ENCODE measurements around the gene UNC5B. TPM values are rescaled to one million over a fixed set of nuclear protein-coding genes. Genes with fewer than 3 reads are reported as not detected.

The UNC5B gene
- total RNA-seq, 2 experiments from 2014 or later = 0.07 TPM

DNA sequence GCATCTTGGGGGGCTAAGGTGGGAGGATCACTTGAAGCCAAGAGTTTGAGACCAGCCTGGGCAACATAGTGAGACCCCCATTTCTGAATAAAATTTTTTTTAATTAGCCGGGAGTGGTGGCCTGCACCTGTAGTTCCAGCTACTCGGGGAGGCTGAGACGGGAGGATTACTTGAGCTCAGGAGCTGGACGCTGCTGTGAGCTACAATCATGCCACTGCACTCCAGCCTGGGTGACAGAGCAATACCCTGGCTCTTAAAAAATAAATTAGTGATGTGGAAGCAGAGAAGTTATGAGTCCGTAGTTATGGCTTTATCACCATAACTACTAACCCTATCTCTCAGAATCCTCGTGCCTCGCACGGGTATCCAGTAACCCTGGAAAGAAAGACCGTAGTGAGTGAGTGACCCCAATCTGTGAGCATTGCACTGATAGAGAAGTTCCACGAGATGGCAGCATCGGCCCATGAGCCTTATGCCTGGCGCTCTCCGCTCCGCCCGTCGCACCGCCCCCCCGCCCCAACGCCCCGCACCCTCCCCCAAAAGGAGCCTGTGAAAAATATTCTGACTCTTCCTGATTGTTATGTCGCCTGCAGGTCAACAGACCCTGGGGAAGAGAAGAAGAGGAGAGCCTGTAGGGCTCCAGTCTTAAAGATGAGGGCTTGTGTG lies 101.8 kb downstream of the UNC5B start:
- H3K4me3 Mint-ChIP-seq = no peak overlapping the region
- ATAC-seq (peak; percentile 25), DNase-seq (peak; percentile 48)
- no peaks in the 10 kb centered on the region for H3K36me3 Mint-ChIP-seq (ENCODE audit: low read depth)
- no peak overlapping the region for H3K27ac Mint-ChIP-seq
- peaks cover 20% of the 10 kb centered on the region for H3K4me1 Mint-ChIP-seq (ENCODE audit: low read depth)
- TF ChIP-seq CTCF (IDR thresholded peaks at IDR 0.05) = peak; percentile 92
- POLR2A ChIA-PET = no interaction called here
- peaks cover 5% of the 10 kb centered on the region for H3K27me3 Mint-ChIP-seq
- CTCF ChIA-PET = interaction anchor here (0.6 to 4.8 kb wide), 20 partner anchors 10 to 582 kb away, joined by 3 to 48 read pairs (median 6); no protein-coding TSS in a partner anchor
- intact Hi-C loops (cut with micrococcal nuclease) = loop anchor here (5.0 kb wide), 1 partner anchor 258 kb away; no protein-coding TSS in a partner anchor
- no peaks in the 10 kb centered on the region for H3K9me3 Mint-ChIP-seq

DNA sequence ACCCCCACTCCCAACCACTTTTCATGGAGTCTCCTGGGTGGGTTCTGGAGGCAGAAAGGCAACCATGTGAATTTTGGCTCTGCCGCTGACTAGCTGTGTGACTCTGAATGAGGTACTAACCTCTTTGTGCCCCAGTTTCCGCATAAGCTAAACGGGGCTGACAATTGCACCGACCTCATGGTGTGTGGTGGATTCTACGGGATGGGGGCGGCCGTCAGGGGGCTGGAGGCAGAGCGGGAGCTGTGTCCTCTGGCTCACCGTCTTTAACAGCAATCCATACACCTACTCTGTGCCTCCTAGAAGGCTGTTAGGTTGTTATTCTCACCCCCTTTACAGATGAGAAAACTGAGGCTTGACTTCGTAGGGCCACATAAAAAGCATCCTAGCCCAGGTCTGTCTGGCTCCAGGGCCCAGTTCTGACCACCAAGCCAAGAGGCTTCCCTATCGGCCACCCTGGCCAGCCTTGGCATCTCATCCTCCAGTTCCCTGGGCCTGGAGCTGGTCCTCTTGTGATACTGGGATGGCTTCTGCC lies 102.4 kb downstream of the UNC5B start:
- no peaks in the 10 kb centered on the region for H3K9me3 Mint-ChIP-seq
- TF ChIP-seq CTCF (IDR thresholded peaks at IDR 0.05) = no peak
- peaks cover 23% of the 10 kb centered on the region for H3K4me1 Mint-ChIP-seq (ENCODE audit: low read depth)
- no peaks in the 10 kb centered on the region for H3K36me3 Mint-ChIP-seq (ENCODE audit: low read depth)
- H3K4me3 Mint-ChIP-seq = no peak overlapping the region
- peaks cover 5% of the 10 kb centered on the region for H3K27me3 Mint-ChIP-seq
- intact Hi-C loops (cut with micrococcal nuclease) = loop anchor here (5.0 kb wide), 2 partner anchors 63 to 258 kb away; no protein-coding TSS in a partner anchor
- CTCF ChIA-PET = interaction anchor here (0.7 to 4.8 kb wide), 15 partner anchors 9 to 582 kb away, joined by 3 to 48 read pairs (median 6); no protein-coding TSS in a partner anchor
- POLR2A ChIA-PET = interaction anchor here (0.6 to 1.4 kb wide), 2 partner anchors 58 to 325 kb away, joined by 3 read pairs; no protein-coding TSS in a partner anchor
- H3K27ac Mint-ChIP-seq = no peak overlapping the region
- DNase-seq (no peak), ATAC-seq (no peak)

- no peaks in the 10 kb centered on the region for H3K36me3 Mint-ChIP-seq (ENCODE audit: low read depth)
- ChIA-PET CTCF (interaction anchor here (0.6 to 4.8 kb wide), 6 partner anchors 9 to 732 kb away, joined by 3 to 48 read pairs (median 4); no protein-coding TSS in a partner anchor), POLR2A (interaction anchor here (0.9 to 1.4 kb wide), 3 partner anchors 21 to 812 kb away, joined by 3 read pairs; no protein-coding TSS in a partner anchor)
- no peaks in the 10 kb centered on the region for H3K9me3 Mint-ChIP-seq
- TF ChIP-seq CTCF (IDR thresholded peaks at IDR 0.05) = no peak
- no peak for ATAC-seq
- no peak overlapping the region for H3K4me3 Mint-ChIP-seq
- intact Hi-C loops (cut with micrococcal nuclease) = loop anchor here (5.0 kb wide), 1 partner anchor 61 kb away; no protein-coding TSS in a partner anchor
- peak; percentile 61 for DNase-seq
- peaks cover 31% of the 10 kb centered on the region for H3K4me1 Mint-ChIP-seq (ENCODE audit: low read depth)
- H3K27me3 Mint-ChIP-seq = peaks cover 5% of the 10 kb centered on the region
- no peak overlapping the region for H3K27ac Mint-ChIP-seq
Measured at GRCh38 chr10:71316056-71316785, 103.9 kb downstream of the UNC5B start.

DNA sequence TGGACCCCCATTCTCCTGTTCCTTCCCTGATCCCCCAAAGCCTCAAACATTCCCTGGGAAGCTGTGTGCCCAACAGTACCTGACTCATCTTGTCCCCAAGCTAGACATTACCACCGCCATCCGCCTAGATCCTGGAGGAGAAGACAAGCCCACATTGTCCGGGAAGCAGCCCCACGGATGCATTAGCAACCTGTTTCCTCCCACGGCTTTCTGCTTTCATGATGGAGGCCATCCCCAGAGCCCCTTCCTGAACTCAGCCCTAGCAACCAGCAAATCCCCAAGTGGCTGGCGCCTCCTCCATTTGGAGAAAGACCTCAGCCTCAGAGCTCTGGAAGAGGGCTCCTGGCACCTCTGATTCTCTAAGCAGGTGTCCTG lies 104.4 kb downstream of the UNC5B start:
- Mint-ChIP-seq H3K27ac (no peak overlapping the region), H3K36me3 (ENCODE audit: low read depth) (no peaks in the 10 kb centered on the region), H3K27me3 (peaks cover 5% of the 10 kb centered on the region), H3K4me3 (no peak overlapping the region), H3K4me1 (ENCODE audit: low read depth) (peaks cover 31% of the 10 kb centered on the region), H3K9me3 (no peaks in the 10 kb centered on the region)
- CTCF ChIA-PET = interaction anchor here (1.4 to 1.5 kb wide), 2 partner anchors 391 to 732 kb away, joined by 3 read pairs; no protein-coding TSS in a partner anchor
- DNase-seq (no peak), ATAC-seq (no peak)
- no peak for TF ChIP-seq CTCF (IDR thresholded peaks at IDR 0.05)
- intact Hi-C loops (cut with micrococcal nuclease) = loop anchor here (5.0 kb wide), 1 partner anchor 61 kb away; no protein-coding TSS in a partner anchor
- POLR2A ChIA-PET = interaction anchor here (1.0 to 1.2 kb wide), 2 partner anchors 9 to 20 kb away, joined by 3 read pairs; no protein-coding TSS in a partner anchor
